ENCODE data around the gene ELMO3. TPM values are rescaled to one million over a fixed set of nuclear protein-coding genes. Genes with fewer than 3 reads are reported as not detected.

Gene ELMO3
- total RNA-seq, 1 donor from 2014 or later = 5.5 TPM

DNA sequence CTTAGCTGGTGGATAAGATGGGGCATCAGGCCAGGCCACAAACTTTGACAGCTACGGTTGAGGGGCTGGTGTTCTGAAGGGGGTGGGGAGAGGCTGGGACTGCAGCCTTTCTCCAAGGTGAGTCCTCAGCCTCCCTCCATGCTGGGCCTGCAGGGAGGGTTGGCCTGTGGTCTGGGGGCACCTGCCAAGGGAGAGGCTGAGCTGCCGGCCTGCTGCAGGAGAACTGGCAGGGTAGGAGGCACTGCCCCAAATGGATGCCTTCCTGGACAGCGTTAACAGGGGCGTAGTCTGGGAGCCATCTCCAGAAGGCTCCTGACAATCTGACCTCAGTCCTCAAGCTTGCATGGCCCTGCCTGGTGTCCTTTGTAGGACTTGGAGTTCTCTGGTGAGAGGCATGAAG lies 5.1 kb downstream of the ELMO3 start:
- Mint-ChIP-seq H3K27ac (no peak overlapping the region), H3K4me1 (ENCODE audit: low read depth) (peaks cover 3% of the 10 kb centered on the region), H3K9me3 (ENCODE audit: low read depth) (no peaks in the 10 kb centered on the region), H3K27me3 (no peaks in the 10 kb centered on the region), H3K4me3 (ENCODE audit: low read depth) (no peak overlapping the region), H3K36me3 (ENCODE audit: insufficient read depth) (no peaks in the 10 kb centered on the region)
- TF ChIP-seq, protein P1, sequence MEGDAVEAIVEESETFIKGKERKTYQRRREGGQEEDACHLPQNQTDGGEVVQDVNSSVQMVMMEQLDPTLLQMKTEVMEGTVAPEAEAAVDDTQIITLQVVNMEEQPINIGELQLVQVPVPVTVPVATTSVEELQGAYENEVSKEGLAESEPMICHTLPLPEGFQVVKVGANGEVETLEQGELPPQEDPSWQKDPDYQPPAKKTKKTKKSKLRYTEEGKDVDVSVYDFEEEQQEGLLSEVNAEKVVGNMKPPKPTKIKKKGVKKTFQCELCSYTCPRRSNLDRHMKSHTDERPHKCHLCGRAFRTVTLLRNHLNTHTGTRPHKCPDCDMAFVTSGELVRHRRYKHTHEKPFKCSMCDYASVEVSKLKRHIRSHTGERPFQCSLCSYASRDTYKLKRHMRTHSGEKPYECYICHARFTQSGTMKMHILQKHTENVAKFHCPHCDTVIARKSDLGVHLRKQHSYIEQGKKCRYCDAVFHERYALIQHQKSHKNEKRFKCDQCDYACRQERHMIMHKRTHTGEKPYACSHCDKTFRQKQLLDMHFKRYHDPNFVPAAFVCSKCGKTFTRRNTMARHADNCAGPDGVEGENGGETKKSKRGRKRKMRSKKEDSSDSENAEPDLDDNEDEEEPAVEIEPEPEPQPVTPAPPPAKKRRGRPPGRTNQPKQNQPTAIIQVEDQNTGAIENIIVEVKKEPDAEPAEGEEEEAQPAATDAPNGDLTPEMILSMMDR (IDR thresholded peaks at IDR 0.05; ENCODE audit: unreplicated experiment) = no peak
- DNase-seq (ENCODE audit: low spot score, unreplicated experiment) = no peak

DNA sequence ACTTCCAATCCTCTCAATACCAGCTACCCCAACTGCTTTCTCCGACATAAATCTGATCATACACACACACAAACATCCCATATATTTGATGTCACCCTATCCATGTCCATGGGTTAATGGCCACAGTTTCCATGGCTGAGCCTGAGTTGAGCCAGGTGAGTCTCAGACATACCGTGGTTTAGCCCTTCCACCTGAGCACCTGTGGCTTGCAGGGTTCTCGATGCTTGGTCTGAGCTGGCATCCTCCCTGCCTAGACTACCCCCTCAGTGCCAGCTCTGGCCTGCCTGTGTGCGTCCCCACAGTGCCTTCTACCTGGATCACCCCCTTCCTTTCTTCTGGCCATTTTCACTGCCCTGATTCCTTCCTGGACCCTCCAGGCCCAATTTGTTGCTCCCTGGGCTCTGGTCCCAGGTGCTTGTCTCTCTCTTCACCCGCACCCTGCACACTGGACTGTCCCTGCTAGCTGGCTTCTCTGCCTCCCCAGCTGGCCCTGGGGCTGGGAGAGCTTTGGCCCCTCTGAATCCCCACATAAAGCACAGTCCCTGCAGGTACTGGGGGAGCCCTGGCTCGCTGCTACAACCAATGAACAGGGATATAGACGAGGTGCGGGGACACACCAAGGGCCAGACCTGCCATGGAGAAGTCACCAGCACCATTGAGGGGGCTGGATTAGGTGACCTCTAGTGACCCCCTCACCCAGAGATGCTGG lies 7.4 kb downstream of the ELMO3 start:
- H3K27ac Mint-ChIP-seq = no peak overlapping the region
- H3K4me3 Mint-ChIP-seq (ENCODE audit: low read depth) = no peak overlapping the region
- no peaks in the 10 kb centered on the region for H3K9me3 Mint-ChIP-seq (ENCODE audit: low read depth)
- no peak for DNase-seq (ENCODE audit: low spot score, unreplicated experiment)
- TF ChIP-seq, protein P1 (IDR thresholded peaks at IDR 0.05; ENCODE audit: unreplicated experiment) = no peak
- no peaks in the 10 kb centered on the region for H3K36me3 Mint-ChIP-seq (ENCODE audit: insufficient read depth)
- H3K4me1 Mint-ChIP-seq (ENCODE audit: low read depth) = no peaks in the 10 kb centered on the region
- peaks cover 3% of the 10 kb centered on the region for H3K27me3 Mint-ChIP-seq

DNA sequence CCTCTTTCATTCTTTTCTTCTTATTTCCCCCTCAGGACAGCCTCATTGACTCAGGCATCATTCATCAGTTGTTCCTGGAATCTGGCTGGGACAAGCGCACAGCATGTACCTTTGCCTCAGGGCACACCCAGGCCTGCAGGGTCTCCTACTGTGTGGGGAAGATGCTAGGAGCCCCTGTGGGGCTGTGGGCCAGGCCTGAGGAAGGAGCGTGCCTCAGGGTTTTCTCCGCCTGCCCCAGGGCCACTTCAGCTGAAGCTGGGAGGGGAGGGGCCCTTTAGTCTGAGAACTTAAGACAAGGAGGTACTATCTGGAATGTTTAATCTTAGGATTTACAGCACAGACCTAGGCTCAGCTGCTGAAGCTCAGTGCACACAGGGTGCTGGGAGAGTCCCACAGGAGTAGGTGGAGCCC lies 7.9 kb downstream of the ELMO3 start:
- Mint-ChIP-seq H3K4me1 (ENCODE audit: low read depth) (no peaks in the 10 kb centered on the region), H3K4me3 (ENCODE audit: low read depth) (no peak overlapping the region), H3K27me3 (peaks cover 6% of the 10 kb centered on the region), H3K27ac (no peak overlapping the region), H3K36me3 (ENCODE audit: insufficient read depth) (no peaks in the 10 kb centered on the region), H3K9me3 (ENCODE audit: low read depth) (no peaks in the 10 kb centered on the region)
- TF ChIP-seq, protein P1 (IDR thresholded peaks at IDR 0.05; ENCODE audit: unreplicated experiment) = no peak
- no peak for DNase-seq (ENCODE audit: low spot score, unreplicated experiment)

DNA sequence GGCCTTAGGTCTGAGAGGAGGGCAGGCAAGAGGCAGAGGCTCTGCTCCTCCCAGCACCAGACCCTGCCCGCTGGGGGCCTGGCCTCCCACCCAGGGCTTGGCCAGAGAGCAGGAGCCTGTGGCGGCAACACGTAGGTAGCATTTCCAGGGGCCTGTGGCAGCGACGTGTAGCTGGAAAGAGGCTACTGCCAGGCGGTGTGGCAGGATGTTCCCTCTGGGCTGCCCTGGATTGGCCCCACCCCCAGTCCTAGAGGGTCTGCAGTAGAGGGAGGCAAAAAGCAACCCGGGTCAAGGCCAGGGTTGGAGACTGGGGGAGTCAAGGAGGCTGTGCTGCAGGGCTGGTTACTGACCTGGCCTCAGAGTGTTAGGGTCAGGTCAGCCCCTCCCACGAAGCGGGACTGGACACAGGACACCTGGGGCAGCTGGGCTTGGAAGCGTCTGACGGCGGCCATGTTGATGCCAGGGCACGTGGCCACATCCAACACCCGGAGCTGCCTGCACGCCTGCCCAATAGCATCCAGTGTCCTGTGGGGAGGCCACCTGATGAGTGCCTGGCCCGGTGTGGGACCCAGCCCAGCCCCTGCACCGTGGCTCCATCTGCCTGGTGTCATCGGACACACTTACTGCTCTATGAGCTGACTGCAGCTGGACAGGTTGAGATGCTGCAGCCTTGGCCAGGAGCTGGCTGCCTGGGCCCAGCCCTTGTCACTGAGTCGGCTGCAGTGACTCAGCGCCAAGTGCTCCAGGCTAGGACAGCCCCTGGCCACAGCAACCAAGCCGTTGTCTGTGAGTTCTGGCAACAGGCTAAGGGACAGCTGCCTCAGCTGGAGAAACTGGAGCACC lies 8.5 kb downstream of the ELMO3 start:
- Mint-ChIP-seq H3K9me3 (ENCODE audit: low read depth) (no peaks in the 10 kb centered on the region), H3K27me3 (peaks cover 7% of the 10 kb centered on the region)
- DNase-seq (ENCODE audit: low spot score, unreplicated experiment) = no peak

More for the DNA sequence above, 8.5 kb downstream of the ELMO3 start:
- Mint-ChIP-seq H3K4me3 (ENCODE audit: low read depth) (no peak overlapping the region), H3K4me1 (ENCODE audit: low read depth) (no peaks in the 10 kb centered on the region), H3K27ac (no peak overlapping the region), H3K36me3 (ENCODE audit: insufficient read depth) (no peaks in the 10 kb centered on the region)
- TF ChIP-seq, protein P1 (IDR thresholded peaks at IDR 0.05; ENCODE audit: unreplicated experiment) = no peak

Measured in progenitor cell of endocrine pancreas (in vitro differentiated cells).